ENCODE results near the gene ATXN7L1. TPM values are rescaled to one million over a fixed set of nuclear protein-coding genes. Genes with fewer than 3 reads are reported as not detected.
A peak's percentile ranks its signal among the peaks of the same experiment; 100 is the strongest.
"Not testable (repeated sequence)": the region's sequence is repeated elsewhere in the genome, so short reads cannot be mapped to it uniquely, and the experiment has no call there.

ATXN7L1 gene
- total RNA-seq, 1 experiment from 2014 or later: 4.0 TPM

GRCh38 chr7:105617280-105618015, 259.0 kb downstream of the ATXN7L1 start:
- DNase-seq (ENCODE audit: low read depth): no peak

- DNase-seq (ENCODE audit: low read depth): no peak
These were observed 262.0 kb downstream of the ATXN7L1 start for GRCh38 chr7:105614341-105614840.

- no peak for DNase-seq (ENCODE audit: low read depth)
These were observed 262.6 kb downstream of the ATXN7L1 start for GRCh38 chr7:105613611-105614330.

- DNase-seq (ENCODE audit: low read depth): no peak
These were observed 263.6 kb downstream of the ATXN7L1 start for GRCh38 chr7:105612806-105613205.

- DNase-seq (ENCODE audit: low read depth): no peak
These were observed 264.3 kb downstream of the ATXN7L1 start for GRCh38 chr7:105611856-105612775.

- DNase-seq (ENCODE audit: low read depth): no peak
These were observed 266.1 kb downstream of the ATXN7L1 start for GRCh38 chr7:105610165-105610930.

- peak; percentile 9 for DNase-seq (ENCODE audit: low read depth)
These were observed 273.8 kb downstream of the ATXN7L1 start for GRCh38 chr7:105602325-105603305.

- no peak for DNase-seq (ENCODE audit: low read depth)
These were observed 275.5 kb downstream of the ATXN7L1 start for GRCh38 chr7:105600720-105601550.

- no peak for DNase-seq (ENCODE audit: low read depth)
These were observed 276.8 kb downstream of the ATXN7L1 start for GRCh38 chr7:105599551-105599950.

- DNase-seq (ENCODE audit: low read depth): not testable (repeated sequence)
These were observed 277.3 kb downstream of the ATXN7L1 start for GRCh38 chr7:105599080-105599479.

GRCh38 chr7:105596866-105597265, 279.5 kb downstream of the ATXN7L1 start:
- DNase-seq (ENCODE audit: low read depth): no peak

GRCh38 chr7:105594034-105594433, 282.4 kb downstream of the ATXN7L1 start:
- no peak for DNase-seq (ENCODE audit: low read depth)

GRCh38 chr7:105591522-105591921, 284.9 kb downstream of the ATXN7L1 start:
- DNase-seq (ENCODE audit: low read depth): no peak

- DNase-seq (ENCODE audit: low read depth): no peak
These were observed 285.6 kb downstream of the ATXN7L1 start for GRCh38 chr7:105590793-105591192.

GRCh38 chr7:105589356-105590077, 286.9 kb downstream of the ATXN7L1 start:
- DNase-seq (ENCODE audit: low read depth): peak; percentile 77

- no peak for DNase-seq (ENCODE audit: low read depth)
These were observed 288.3 kb downstream of the ATXN7L1 start for GRCh38 chr7:105587909-105588635.

- DNase-seq (ENCODE audit: low read depth): no peak
These were observed 290.4 kb downstream of the ATXN7L1 start for GRCh38 chr7:105585850-105586500.
